GM19438 (cell line): ENCODE results near the gene NMRAL1.
A peak's percentile ranks its signal among the peaks of the same experiment; 100 is the strongest.

ENCODE experiments used
- ATAC-seq: cut with Tn5 transposase; IDR thresholded peaks from one replicate; pipeline ENCODE4 v1.9.1; 2021; ENCODE audit warnings: low read depth; ENCODE audit not compliant: unreplicated experiment

Gene NMRAL1

GRCh38 chr16:4474192-4474961 lies at the start of gene NMRAL1:
Gene NMRAL1, minus strand, starts transcription at chr16:4474625. Its CDS starts 493 bp downstream, at chr16:4474132.
- ATAC-seq = no peak

GRCh38 chr16:4523686-4524085 lies 49.3 kb upstream of the NMRAL1 start:
- ATAC-seq = no peak

- ATAC-seq = no peak
Measured at GRCh38 chr16:4522051-4522581, 47.7 kb upstream of the NMRAL1 start.

GRCh38 chr16:4520913-4521312 lies 46.5 kb upstream of the NMRAL1 start:
- no peak for ATAC-seq

GRCh38 chr16:4519274-4520058 lies 45.0 kb upstream of the NMRAL1 start:
- no peak for ATAC-seq

GRCh38 chr16:4517812-4518680 lies 43.6 kb upstream of the NMRAL1 start:
- no peak for ATAC-seq

- peak; percentile 49 for ATAC-seq
Measured at GRCh38 chr16:4515611-4516233, 41.3 kb upstream of the NMRAL1 start.

GRCh38 chr16:4514606-4515005 lies 40.2 kb upstream of the NMRAL1 start:
- ATAC-seq = no peak

GRCh38 chr16:4513881-4514280 lies 39.5 kb upstream of the NMRAL1 start:
- ATAC-seq = no peak

GRCh38 chr16:4513086-4513860 lies 38.8 kb upstream of the NMRAL1 start:
- no peak for ATAC-seq

GRCh38 chr16:4512473-4512872 lies 38.0 kb upstream of the NMRAL1 start:
- ATAC-seq = no peak

GRCh38 chr16:4511441-4512082 lies 37.1 kb upstream of the NMRAL1 start:
- ATAC-seq = no peak

GRCh38 chr16:4510747-4511426 lies 36.5 kb upstream of the NMRAL1 start:
- no peak for ATAC-seq

GRCh38 chr16:4510131-4510530 lies 35.7 kb upstream of the NMRAL1 start:
- ATAC-seq = no peak

- no peak for ATAC-seq
Measured at GRCh38 chr16:4509420-4509819, 35.0 kb upstream of the NMRAL1 start.

GRCh38 chr16:4508806-4509205 lies 34.4 kb upstream of the NMRAL1 start:
- ATAC-seq = no peak

GRCh38 chr16:4507588-4508345 lies 33.3 kb upstream of the NMRAL1 start:
- no peak for ATAC-seq

- no peak for ATAC-seq
Measured at GRCh38 chr16:4506450-4506849, 32.0 kb upstream of the NMRAL1 start.
